Measurements from ENCODE around the gene DNAH6.

DNA sequence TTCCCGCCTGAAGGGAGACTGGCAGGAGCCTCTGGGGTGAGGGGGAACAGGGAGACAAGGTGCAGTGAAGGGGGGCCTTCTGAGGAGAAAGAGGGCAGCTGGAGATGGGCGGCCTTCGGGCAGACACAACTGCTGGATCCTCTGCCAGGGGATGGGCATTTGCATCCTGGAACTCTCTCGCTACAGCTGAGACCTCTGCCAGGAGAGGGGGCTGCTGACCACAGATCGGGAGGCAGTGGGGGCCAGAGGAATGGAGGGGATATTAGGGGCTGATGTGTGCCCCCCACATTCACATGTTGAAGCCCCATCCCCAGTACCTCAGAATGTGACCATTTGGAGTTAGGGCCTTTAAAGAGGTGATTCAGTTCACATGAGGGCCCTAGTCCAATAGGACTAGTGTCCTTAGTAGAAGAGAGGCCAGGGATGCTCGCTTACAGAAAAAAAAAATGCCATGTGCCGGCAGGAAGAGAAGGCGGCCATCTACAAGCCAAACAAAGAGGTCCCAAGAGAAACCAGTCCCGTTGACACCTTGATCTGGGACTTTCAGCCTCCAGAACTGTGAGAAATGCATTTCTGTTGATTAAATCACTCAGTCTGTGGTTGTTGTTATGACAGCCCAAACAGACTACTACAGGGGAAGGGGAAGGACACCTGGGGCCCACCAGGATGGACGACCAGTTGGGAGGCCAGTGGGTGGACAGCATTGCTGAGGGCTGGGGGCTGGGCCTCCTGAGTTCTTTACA, 314.6 kb downstream of the DNAH6 start:
- TF ChIP-seq, protein P1, sequence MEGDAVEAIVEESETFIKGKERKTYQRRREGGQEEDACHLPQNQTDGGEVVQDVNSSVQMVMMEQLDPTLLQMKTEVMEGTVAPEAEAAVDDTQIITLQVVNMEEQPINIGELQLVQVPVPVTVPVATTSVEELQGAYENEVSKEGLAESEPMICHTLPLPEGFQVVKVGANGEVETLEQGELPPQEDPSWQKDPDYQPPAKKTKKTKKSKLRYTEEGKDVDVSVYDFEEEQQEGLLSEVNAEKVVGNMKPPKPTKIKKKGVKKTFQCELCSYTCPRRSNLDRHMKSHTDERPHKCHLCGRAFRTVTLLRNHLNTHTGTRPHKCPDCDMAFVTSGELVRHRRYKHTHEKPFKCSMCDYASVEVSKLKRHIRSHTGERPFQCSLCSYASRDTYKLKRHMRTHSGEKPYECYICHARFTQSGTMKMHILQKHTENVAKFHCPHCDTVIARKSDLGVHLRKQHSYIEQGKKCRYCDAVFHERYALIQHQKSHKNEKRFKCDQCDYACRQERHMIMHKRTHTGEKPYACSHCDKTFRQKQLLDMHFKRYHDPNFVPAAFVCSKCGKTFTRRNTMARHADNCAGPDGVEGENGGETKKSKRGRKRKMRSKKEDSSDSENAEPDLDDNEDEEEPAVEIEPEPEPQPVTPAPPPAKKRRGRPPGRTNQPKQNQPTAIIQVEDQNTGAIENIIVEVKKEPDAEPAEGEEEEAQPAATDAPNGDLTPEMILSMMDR (optimal IDR thresholded peaks at IDR 0.05 in 1 of 3, IDR thresholded peaks at IDR 0.05 in 1 of 3, conservative IDR thresholded peaks at IDR 0.05 in 1 of 3; ENCODE audit: extremely low read depth in 1 of 3, insufficient read depth in 2 of 3, low read length in 3 of 3) = no peak
- no peak for TF ChIP-seq EZH2 (IDR thresholded peaks at IDR 0.05; ENCODE audit: low read length)
